ENCODE data around the gene NUDT3. TPM values are rescaled to one million over a fixed set of nuclear protein-coding genes. Genes with fewer than 3 reads are reported as not detected.

Gene NUDT3
- total and polyA plus RNA-seq, 4 donors, result 3.2 to 20.2 (median 9.5) TPM

DNA sequence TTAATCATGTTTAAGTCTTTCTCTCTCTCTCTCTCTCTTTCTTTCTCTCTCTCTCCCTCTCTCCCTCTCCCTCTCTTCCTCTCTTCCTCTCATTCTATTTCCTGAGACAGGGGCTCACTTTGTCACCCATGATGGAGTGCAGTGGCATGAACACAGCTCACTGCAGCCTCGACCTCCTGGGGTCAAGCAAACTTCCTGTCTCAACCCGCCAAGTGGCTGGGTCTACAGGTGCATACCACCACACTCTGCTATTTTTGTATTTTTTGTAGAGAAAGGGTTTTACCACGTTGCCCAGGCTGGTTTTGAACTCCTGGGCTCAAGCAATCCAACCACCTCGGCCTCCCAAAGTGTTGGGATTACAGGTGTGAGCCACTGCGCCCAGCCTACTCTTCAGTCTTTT, 49.1 kb upstream of the NUDT3 start:
- Histone ChIP-seq H3K4me3 (ENCODE audit: low read depth in 1 of 3, low read length in 3 of 3) (no peak overlapping the region), H3K27ac (ENCODE audit: low read depth in 1 of 2, low read length in 2 of 2) (no peak overlapping the region), H3K9me3 (ENCODE audit: control insufficient read depth in 4 of 4, low read length in 3 of 4) (no peaks in the 10 kb centered on the region), H3K36me3 (ENCODE audit: control insufficient read depth in 4 of 4, insufficient read depth in 3 of 4, low read depth in 1 of 4, low read length in 3 of 4) (no peaks in the 10 kb centered on the region), H3K27me3 (ENCODE audit: control insufficient read depth in 4 of 4, insufficient read depth in 4 of 4, low read length in 3 of 4) (no peaks in the 10 kb centered on the region), H3K9ac (ENCODE audit: low read depth in 1 of 2, low read length in 2 of 2) (no peak overlapping the region), H3K4me1 (ENCODE audit: control insufficient read depth in 4 of 4, insufficient read depth in 4 of 4, low read length in 3 of 4) (no peaks in the 10 kb centered on the region)
- DNase-seq (ENCODE audit: low spot score), result no peak
- TF ChIP-seq HNF4G (IDR thresholded peaks at IDR 0.05) (no peak), HNF4A (conservative IDR thresholded peaks at IDR 0.05) (no peak), FOXA1 (IDR thresholded peaks at IDR 0.05) (no peak)
- TF ChIP-seq, protein P1, sequence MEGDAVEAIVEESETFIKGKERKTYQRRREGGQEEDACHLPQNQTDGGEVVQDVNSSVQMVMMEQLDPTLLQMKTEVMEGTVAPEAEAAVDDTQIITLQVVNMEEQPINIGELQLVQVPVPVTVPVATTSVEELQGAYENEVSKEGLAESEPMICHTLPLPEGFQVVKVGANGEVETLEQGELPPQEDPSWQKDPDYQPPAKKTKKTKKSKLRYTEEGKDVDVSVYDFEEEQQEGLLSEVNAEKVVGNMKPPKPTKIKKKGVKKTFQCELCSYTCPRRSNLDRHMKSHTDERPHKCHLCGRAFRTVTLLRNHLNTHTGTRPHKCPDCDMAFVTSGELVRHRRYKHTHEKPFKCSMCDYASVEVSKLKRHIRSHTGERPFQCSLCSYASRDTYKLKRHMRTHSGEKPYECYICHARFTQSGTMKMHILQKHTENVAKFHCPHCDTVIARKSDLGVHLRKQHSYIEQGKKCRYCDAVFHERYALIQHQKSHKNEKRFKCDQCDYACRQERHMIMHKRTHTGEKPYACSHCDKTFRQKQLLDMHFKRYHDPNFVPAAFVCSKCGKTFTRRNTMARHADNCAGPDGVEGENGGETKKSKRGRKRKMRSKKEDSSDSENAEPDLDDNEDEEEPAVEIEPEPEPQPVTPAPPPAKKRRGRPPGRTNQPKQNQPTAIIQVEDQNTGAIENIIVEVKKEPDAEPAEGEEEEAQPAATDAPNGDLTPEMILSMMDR (IDR thresholded peaks at IDR 0.05; ENCODE audit: low read depth, low read length, missing input control), result no peak
- TF ChIP-seq, protein P2, sequence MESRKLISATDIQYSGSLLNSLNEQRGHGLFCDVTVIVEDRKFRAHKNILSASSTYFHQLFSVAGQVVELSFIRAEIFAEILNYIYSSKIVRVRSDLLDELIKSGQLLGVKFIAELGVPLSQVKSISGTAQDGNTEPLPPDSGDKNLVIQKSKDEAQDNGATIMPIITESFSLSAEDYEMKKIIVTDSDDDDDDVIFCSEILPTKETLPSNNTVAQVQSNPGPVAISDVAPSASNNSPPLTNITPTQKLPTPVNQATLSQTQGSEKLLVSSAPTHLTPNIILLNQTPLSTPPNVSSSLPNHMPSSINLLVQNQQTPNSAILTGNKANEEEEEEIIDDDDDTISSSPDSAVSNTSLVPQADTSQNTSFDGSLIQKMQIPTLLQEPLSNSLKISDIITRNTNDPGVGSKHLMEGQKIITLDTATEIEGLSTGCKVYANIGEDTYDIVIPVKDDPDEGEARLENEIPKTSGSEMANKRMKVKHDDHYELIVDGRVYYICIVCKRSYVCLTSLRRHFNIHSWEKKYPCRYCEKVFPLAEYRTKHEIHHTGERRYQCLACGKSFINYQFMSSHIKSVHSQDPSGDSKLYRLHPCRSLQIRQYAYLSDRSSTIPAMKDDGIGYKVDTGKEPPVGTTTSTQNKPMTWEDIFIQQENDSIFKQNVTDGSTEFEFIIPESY (IDR thresholded peaks at IDR 0.05), result no peak
- 75% methylated on average over 5 of the region's 5 CpGs for WGBS

DNA sequence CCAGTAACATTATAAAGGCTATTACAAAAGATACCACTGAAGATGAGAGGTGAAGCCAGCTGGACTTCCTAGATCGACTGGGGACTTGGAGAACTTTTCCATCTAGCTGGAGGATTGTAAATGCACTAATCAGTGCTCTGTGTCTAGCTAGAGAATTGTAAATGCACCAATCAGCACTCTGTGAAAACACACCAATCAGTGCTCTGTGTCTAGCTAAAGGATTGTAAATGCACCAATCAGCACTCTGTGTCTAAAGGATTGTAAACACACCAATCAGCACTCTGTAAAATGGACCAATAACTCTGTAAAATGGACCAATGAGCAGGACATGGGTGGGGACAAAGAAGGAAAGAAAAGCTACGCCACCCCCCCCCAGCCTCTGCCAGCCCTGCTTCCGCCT, 47.0 kb upstream of the NUDT3 start:
- H3K4me3 ChIP-seq (ENCODE audit: low read depth in 1 of 3, low read length in 3 of 3), result no peak overlapping the region
- H3K9ac ChIP-seq (ENCODE audit: low read depth in 1 of 2, low read length in 2 of 2), result no peak overlapping the region
- H3K36me3 ChIP-seq (ENCODE audit: control insufficient read depth in 4 of 4, insufficient read depth in 3 of 4, low read depth in 1 of 4, low read length in 3 of 4), result no peaks in the 10 kb centered on the region
- TF ChIP-seq RAD21 (IDR thresholded peaks at IDR 0.05) (no peak), GABPA (IDR thresholded peaks at IDR 0.05 in 1 of 2, conservative IDR thresholded peaks at IDR 0.05 in 1 of 2) (no peak), FOXA2 (IDR thresholded peaks at IDR 0.05) (no peak), RXRA (IDR thresholded peaks at IDR 0.05) (no peak)
- TF ChIP-seq, protein P3, sequence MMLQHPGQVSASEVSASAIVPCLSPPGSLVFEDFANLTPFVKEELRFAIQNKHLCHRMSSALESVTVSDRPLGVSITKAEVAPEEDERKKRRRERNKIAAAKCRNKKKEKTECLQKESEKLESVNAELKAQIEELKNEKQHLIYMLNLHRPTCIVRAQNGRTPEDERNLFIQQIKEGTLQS (IDR thresholded peaks at IDR 0.05), result no peak
- TF ChIP-seq, protein P2 (IDR thresholded peaks at IDR 0.05), result no peak
- 97% methylated on average over 3 of the region's 3 CpGs for WGBS
- H3K4me1 ChIP-seq (ENCODE audit: control insufficient read depth in 4 of 4, insufficient read depth in 4 of 4, low read length in 3 of 4), result no peaks in the 10 kb centered on the region
- no peaks in the 10 kb centered on the region for H3K9me3 ChIP-seq (ENCODE audit: control insufficient read depth in 4 of 4, low read length in 3 of 4)
- no peak overlapping the region for H3K27ac ChIP-seq (ENCODE audit: low read depth in 1 of 2, low read length in 2 of 2)
- H3K27me3 ChIP-seq (ENCODE audit: control insufficient read depth in 4 of 4, insufficient read depth in 4 of 4, low read length in 3 of 4), result no peaks in the 10 kb centered on the region
- no peak for DNase-seq (ENCODE audit: low spot score)

DNA sequence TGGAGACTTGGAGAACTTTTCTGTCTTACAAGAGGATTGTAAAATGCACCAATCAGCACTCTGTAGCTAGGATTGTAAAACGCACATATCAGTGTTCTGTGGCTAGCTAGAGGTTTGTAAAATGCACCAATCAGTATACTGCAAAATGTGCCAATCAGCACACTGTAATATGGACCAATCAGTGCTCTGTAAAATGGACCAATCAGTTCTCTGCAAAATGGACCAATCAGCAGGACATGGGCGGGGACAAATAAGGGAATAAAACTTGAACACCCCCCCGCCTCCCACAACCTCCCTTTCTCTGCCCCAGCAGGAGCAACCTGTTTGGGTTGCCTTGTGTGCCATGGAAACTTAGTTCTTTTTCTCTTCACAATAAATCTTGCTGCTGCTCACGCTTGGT, 46.2 kb upstream of the NUDT3 start:
- Histone ChIP-seq H3K4me3 (ENCODE audit: low read depth in 1 of 3, low read length in 3 of 3) (no peak overlapping the region), H3K9me3 (ENCODE audit: control insufficient read depth in 4 of 4, low read length in 3 of 4) (no peaks in the 10 kb centered on the region), H3K9ac (ENCODE audit: low read depth in 1 of 2, low read length in 2 of 2) (no peak overlapping the region), H3K4me1 (ENCODE audit: control insufficient read depth in 4 of 4, insufficient read depth in 4 of 4, low read length in 3 of 4) (no peaks in the 10 kb centered on the region), H3K27ac (ENCODE audit: low read depth in 1 of 2, low read length in 2 of 2) (no peak overlapping the region), H3K27me3 (ENCODE audit: control insufficient read depth in 4 of 4, insufficient read depth in 4 of 4, low read length in 3 of 4) (no peaks in the 10 kb centered on the region), H3K36me3 (ENCODE audit: control insufficient read depth in 4 of 4, insufficient read depth in 3 of 4, low read depth in 1 of 4, low read length in 3 of 4) (no peaks in the 10 kb centered on the region)
- 64% methylated on average over 4 of the region's 4 CpGs for WGBS
- no peak for DNase-seq (ENCODE audit: low spot score)
- TF ChIP-seq EGR1 (IDR thresholded peaks at IDR 0.05; ENCODE audit: low read depth in 2 of 2) (no peak), RXRA (IDR thresholded peaks at IDR 0.05) (no peak), GABPA (IDR thresholded peaks at IDR 0.05 in 1 of 2, conservative IDR thresholded peaks at IDR 0.05 in 1 of 2) (no peak), TAF1 (conservative IDR thresholded peaks at IDR 0.05) (no peak), RAD21 (IDR thresholded peaks at IDR 0.05) (no peak), FOXA1 (IDR thresholded peaks at IDR 0.05) (no peak), NR2F2 (IDR thresholded peaks at IDR 0.05) (no peak), SP1 (IDR thresholded peaks at IDR 0.05) (no peak)
- TF ChIP-seq, protein P4, sequence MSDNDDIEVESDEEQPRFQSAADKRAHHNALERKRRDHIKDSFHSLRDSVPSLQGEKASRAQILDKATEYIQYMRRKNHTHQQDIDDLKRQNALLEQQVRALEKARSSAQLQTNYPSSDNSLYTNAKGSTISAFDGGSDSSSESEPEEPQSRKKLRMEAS (IDR thresholded peaks at IDR 0.05), result no peak
- TF ChIP-seq, protein P5, sequence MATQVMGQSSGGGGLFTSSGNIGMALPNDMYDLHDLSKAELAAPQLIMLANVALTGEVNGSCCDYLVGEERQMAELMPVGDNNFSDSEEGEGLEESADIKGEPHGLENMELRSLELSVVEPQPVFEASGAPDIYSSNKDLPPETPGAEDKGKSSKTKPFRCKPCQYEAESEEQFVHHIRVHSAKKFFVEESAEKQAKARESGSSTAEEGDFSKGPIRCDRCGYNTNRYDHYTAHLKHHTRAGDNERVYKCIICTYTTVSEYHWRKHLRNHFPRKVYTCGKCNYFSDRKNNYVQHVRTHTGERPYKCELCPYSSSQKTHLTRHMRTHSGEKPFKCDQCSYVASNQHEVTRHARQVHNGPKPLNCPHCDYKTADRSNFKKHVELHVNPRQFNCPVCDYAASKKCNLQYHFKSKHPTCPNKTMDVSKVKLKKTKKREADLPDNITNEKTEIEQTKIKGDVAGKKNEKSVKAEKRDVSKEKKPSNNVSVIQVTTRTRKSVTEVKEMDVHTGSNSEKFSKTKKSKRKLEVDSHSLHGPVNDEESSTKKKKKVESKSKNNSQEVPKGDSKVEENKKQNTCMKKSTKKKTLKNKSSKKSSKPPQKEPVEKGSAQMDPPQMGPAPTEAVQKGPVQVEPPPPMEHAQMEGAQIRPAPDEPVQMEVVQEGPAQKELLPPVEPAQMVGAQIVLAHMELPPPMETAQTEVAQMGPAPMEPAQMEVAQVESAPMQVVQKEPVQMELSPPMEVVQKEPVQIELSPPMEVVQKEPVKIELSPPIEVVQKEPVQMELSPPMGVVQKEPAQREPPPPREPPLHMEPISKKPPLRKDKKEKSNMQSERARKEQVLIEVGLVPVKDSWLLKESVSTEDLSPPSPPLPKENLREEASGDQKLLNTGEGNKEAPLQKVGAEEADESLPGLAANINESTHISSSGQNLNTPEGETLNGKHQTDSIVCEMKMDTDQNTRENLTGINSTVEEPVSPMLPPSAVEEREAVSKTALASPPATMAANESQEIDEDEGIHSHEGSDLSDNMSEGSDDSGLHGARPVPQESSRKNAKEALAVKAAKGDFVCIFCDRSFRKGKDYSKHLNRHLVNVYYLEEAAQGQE (IDR thresholded peaks at IDR 0.05), result no peak
